ENCODE data around the gene SORT1.
"Not testable (repeated sequence)": the region's sequence is repeated elsewhere in the genome, so short reads cannot be mapped to it uniquely, and the experiment has no call there.

Gene SORT1

DNA sequence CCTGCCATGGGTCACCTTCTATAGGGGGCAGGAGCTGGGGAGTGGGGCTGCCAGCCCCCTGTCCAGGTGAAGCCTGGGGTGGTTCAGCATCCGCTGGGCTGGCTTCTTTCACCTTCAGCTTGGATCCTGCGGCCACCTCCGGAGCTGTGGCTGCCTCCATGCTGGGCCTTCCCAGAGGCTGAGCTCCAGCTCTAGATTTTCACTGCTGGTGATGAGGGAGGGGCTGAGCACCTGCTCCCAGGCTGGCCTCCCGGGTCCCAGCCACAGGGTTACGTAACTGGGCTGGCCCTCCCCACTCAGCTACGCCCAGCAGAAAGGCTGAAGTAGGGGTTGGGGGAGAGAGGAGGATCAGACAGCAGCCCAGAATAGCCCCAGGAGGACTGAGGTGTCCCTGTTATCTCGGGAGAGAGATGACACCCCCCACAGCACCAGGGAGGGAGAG lies 90.9 kb downstream of the SORT1 start, which contains the start of gene MYBPHL:
TSS of gene MYBPHL (minus strand) at position 180 of the 442 bp plus-strand sequence. CDS start at position 160, 20 bp downstream.
- TF ChIP-seq, protein P1, sequence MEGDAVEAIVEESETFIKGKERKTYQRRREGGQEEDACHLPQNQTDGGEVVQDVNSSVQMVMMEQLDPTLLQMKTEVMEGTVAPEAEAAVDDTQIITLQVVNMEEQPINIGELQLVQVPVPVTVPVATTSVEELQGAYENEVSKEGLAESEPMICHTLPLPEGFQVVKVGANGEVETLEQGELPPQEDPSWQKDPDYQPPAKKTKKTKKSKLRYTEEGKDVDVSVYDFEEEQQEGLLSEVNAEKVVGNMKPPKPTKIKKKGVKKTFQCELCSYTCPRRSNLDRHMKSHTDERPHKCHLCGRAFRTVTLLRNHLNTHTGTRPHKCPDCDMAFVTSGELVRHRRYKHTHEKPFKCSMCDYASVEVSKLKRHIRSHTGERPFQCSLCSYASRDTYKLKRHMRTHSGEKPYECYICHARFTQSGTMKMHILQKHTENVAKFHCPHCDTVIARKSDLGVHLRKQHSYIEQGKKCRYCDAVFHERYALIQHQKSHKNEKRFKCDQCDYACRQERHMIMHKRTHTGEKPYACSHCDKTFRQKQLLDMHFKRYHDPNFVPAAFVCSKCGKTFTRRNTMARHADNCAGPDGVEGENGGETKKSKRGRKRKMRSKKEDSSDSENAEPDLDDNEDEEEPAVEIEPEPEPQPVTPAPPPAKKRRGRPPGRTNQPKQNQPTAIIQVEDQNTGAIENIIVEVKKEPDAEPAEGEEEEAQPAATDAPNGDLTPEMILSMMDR (IDR thresholded peaks at IDR 0.05; ENCODE audit: low read depth, low read length): no peak
- no peak for TF ChIP-seq EZH2phosphoT487 (IDR thresholded peaks at IDR 0.05; ENCODE audit: low read depth)
- H2AFZ ChIP-seq (ENCODE audit: low read depth, low read length): no peak within 1 kb of the TSS
- H3K27ac ChIP-seq (ENCODE audit: low read length): no peak within 1 kb of the TSS
- no peaks in the 10 kb centered on the region for H3K79me2 ChIP-seq (ENCODE audit: low read length)
- no peaks in the 10 kb centered on the region for H3K36me3 ChIP-seq (replicated peaks; ENCODE audit: low read depth, low read length)
- H3K4me3 ChIP-seq (ENCODE audit: low read length): no peak within 1 kb of the TSS
- no peak within 1 kb of the TSS for H3K4me2 ChIP-seq (ENCODE audit: low read length)
- no peaks in the 10 kb centered on the region for H3K4me1 ChIP-seq (ENCODE audit: low read length)
- no peaks in the 10 kb centered on the region for H4K20me1 ChIP-seq (ENCODE audit: insufficient read depth, low read length)
- H3K9me3 ChIP-seq (ENCODE audit: insufficient read depth, low read length): no peaks in the 10 kb centered on the region
- peaks cover 5% of the 10 kb centered on the region; the same call in 1 of the 2 replicates for H3K27me3 ChIP-seq (ENCODE audit: low read depth, low read length)
- no peak within 1 kb of the TSS for H3K9ac ChIP-seq (ENCODE audit: low read length)

- not testable (repeated sequence) for H3K27ac ChIP-seq (ENCODE audit: low read length); H3K27me3 ChIP-seq (ENCODE audit: low read depth, low read length); H2AFZ ChIP-seq (ENCODE audit: low read depth, low read length); H3K36me3 ChIP-seq (replicated peaks; ENCODE audit: low read depth, low read length); H3K4me2 ChIP-seq (ENCODE audit: low read length); H3K4me3 ChIP-seq (ENCODE audit: low read length); H3K4me1 ChIP-seq (ENCODE audit: low read length); H3K9ac ChIP-seq (ENCODE audit: low read length); H3K79me2 ChIP-seq (ENCODE audit: low read length); H4K20me1 ChIP-seq (ENCODE audit: insufficient read depth, low read length); H3K9me3 ChIP-seq (ENCODE audit: insufficient read depth, low read length)
Measured at GRCh38 chr1:109305991-109306390, 91.7 kb downstream of the SORT1 start.

DNA sequence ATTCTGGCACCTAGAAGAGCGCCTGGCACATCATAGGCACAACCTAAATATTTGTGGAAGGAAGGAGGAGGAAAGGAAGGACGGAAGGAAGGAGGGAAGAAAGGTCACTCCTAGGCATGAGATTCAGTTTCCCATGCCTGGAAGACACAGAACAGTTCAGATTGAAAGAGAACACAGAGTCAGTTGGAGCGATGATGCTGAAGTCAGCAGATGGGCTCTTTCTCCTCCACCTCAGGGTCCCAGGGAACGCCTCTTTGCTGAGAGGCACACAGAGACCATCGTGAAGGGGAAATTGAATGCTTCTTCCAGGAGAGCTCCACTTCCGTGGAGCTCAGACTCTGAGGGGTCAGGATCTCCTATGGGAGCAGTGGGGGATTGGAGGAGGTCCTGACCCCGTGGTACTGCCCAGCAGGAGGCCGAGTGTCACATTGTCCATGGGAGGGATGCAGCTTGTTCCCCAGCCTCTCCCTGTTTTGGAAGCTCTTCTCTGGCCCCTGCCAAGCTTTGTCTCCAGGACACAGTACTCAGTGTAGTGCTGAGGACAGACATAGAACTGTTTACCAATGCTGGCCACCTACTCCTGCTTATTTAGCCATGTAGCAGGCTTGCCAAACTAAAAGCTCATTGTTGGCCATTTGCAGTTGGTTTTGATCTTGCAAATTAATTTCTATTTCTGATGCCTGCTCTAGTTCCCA lies 93.3 kb downstream of the SORT1 start:
- TF ChIP-seq EZH2phosphoT487 (IDR thresholded peaks at IDR 0.05; ENCODE audit: low read depth): no peak
- TF ChIP-seq, protein P1 (IDR thresholded peaks at IDR 0.05; ENCODE audit: low read depth, low read length): no peak
- no peaks in the 10 kb centered on the region for H3K27me3 ChIP-seq (ENCODE audit: low read depth, low read length)
- no peak overlapping the region for H3K4me3 ChIP-seq (ENCODE audit: low read length)
- no peaks in the 10 kb centered on the region for H3K36me3 ChIP-seq (replicated peaks; ENCODE audit: low read depth, low read length)
- H3K9ac ChIP-seq (ENCODE audit: low read length): no peak overlapping the region
- H3K27ac ChIP-seq (ENCODE audit: low read length): no peak overlapping the region
- H3K4me2 ChIP-seq (ENCODE audit: low read length): no peak overlapping the region
- H4K20me1 ChIP-seq (ENCODE audit: insufficient read depth, low read length): no peaks in the 10 kb centered on the region
- H3K9me3 ChIP-seq (ENCODE audit: insufficient read depth, low read length): no peaks in the 10 kb centered on the region
- H3K79me2 ChIP-seq (ENCODE audit: low read length): no peaks in the 10 kb centered on the region
- H2AFZ ChIP-seq (ENCODE audit: low read depth, low read length): no peak overlapping the region
- no peaks in the 10 kb centered on the region for H3K4me1 ChIP-seq (ENCODE audit: low read length)

- no peak overlapping the region for H3K4me2 ChIP-seq (ENCODE audit: low read length)
- no peaks in the 10 kb centered on the region for H3K36me3 ChIP-seq (replicated peaks; ENCODE audit: low read depth, low read length)
- no peaks in the 10 kb centered on the region for H3K79me2 ChIP-seq (ENCODE audit: low read length)
- no peaks in the 10 kb centered on the region for H4K20me1 ChIP-seq (ENCODE audit: insufficient read depth, low read length)
- no peak overlapping the region for H3K27ac ChIP-seq (ENCODE audit: low read length)
- no peak overlapping the region for H2AFZ ChIP-seq (ENCODE audit: low read depth, low read length)
- no peaks in the 10 kb centered on the region for H3K4me1 ChIP-seq (ENCODE audit: low read length)
- no peak for TF ChIP-seq EZH2phosphoT487 (IDR thresholded peaks at IDR 0.05; ENCODE audit: low read depth)
- TF ChIP-seq, protein P1 (IDR thresholded peaks at IDR 0.05; ENCODE audit: low read depth, low read length): no peak
- no peaks in the 10 kb centered on the region for H3K9me3 ChIP-seq (ENCODE audit: insufficient read depth, low read length)
- no peak overlapping the region for H3K9ac ChIP-seq (ENCODE audit: low read length)
- H3K27me3 ChIP-seq (ENCODE audit: low read depth, low read length): no peaks in the 10 kb centered on the region
- H3K4me3 ChIP-seq (ENCODE audit: low read length): no peak overlapping the region
Measured at GRCh38 chr1:109301874-109302273, 95.8 kb downstream of the SORT1 start.
